ENCODE data around the gene ALG3. TPM values are rescaled to one million over a fixed set of nuclear protein-coding genes. Genes with fewer than 3 reads are reported as not detected.

Gene ALG3
- total RNA-seq, 4 donors from 2014 or later: 45.8 to 63.9 (median 54.6) TPM

DNA sequence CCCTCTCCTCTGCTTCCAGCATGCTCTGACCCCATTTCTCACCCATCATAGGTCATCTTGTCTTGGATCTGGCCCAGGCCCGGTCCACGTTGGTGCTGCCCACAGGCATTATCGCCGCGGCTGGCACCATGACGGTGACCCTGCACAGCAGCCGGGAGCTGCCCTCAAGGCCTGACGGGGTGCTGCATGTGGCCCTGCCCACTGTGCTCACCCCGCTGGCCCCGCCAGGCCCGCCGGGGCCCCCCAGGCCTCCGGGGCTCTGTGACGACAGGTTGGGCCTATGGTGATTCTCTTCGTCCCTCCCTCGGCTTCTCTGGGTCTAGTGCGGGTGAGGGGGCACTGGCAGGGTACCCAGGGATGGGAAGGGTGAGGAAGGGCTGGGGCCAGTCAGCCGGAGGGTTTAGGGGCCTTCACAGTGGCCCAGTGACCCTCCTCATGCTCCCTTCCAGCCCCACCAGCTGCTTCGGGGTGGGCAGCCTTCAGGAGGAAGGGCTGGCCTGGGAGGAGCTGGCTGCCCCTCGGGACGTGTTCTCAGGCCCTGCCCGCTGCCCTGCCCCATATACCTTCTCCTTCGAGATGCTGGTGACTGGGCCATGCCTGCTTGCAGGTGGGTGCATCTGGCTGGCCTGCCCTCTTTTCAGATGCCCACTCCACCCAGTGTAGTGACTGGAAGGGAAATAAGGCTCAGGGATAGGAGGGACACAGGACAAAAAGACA, 15.5 kb downstream of the ALG3 start:
- Histone ChIP-seq H3K4me3 (no peak overlapping the region), H3K4me1 (peaks cover 9 to 36% (median 21%) of the 10 kb centered on the region in 3 donors), H3K36me3 (no peaks in the 10 kb centered on the region), H3K9me3 (no peaks in the 10 kb centered on the region), H3K27ac (no peak overlapping the region), H3K27me3 (peaks cover 12 to 87% (median 13%) of the 10 kb centered on the region in 4 donors)
- intact Hi-C loops (cut with DNase I): no loop called here
- TF ChIP-seq POLR2A (IDR thresholded peaks at IDR 0.05) (no peak), CTCF (IDR thresholded peaks at IDR 0.05) (no peak)
- WGBS, 2 donors: 68 to 75% methylated on average over 2 to 6 of the region's 23 CpGs
- DNase-seq: no peak

GRCh38 chr3:184231671-184232070, 17.1 kb downstream of the ALG3 start:
- DNase-seq: no peak
- intact Hi-C loops (cut with DNase I): no loop called here
- Histone ChIP-seq H3K9me3 (no peaks in the 10 kb centered on the region), H3K4me1 (peaks cover 9 to 36% (median 21%) of the 10 kb centered on the region in 3 donors), H3K27ac (no peak overlapping the region), H3K4me3 (no peak overlapping the region), H3K27me3 (peaks cover 12 to 95% (median 13%) of the 10 kb centered on the region in 4 donors), H3K36me3 (no peaks in the 10 kb centered on the region)
- WGBS, 2 donors: 17 to 19% methylated on average over 1 to 3 of the region's 3 CpGs
- no peak for TF ChIP-seq POLR2A (IDR thresholded peaks at IDR 0.05)
- TF ChIP-seq CTCF (IDR thresholded peaks at IDR 0.05): no peak

DNA sequence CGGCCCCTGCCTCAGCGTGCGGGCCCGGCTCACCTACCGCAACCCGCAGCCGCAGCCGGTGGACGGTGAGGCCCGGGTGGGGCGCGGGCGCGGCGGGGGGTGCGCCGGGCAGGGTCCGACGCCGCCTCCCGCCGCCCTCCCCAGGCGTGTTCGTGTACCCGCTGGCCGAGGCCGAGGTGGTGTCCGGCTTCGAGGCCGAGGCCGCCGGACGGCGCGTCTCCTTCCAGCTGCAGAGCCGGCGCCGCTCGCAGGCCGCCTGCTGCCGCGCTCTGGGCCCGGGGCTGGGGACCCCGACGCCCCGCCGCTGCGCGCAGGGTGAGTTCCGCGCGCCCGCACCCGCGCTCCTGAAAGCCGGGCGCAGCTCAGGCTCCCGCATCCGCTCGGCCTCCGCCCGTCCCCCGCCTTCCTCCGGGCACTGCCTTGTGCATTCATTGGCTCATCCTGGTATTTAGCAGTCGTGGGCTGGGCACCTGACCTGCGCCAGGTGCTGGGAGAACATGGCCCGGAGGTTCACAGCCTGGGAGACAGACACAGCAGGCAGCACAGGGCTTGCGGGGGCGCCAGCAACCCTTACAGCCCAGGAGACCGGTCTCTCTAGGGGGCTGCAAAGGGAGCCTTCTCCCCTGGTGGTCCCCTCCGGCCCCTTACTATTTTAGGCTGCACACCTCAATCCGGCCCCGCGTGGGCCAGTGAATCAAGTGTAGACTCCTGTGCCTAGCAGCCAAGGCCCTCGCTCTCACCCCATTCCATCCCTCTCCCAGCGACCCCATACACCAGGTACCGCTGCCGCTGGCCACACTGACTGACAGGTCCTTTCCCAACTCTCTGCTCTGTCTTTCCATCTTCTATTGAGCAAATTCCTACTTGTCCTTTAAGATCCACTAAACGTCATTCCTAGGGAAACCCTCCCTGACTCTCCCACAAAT, 17.9 kb downstream of the ALG3 start:
- intact Hi-C loops (cut with DNase I): no loop called here
- Histone ChIP-seq H3K9me3 (no peaks in the 10 kb centered on the region), H3K27me3 (peaks cover 12 to 94% (median 13%) of the 10 kb centered on the region in 4 donors), H3K4me3 (peak overlapping the region; percentile 27 to 67 (median 46)), H3K4me1 (peaks cover 9 to 36% (median 21%) of the 10 kb centered on the region in 3 donors), H3K36me3 (no peaks in the 10 kb centered on the region), H3K27ac (no peak overlapping the region)
- 18 to 29% methylated on average over 9 of the region's 79 CpGs for WGBS, 2 donors
- TF ChIP-seq CTCF (IDR thresholded peaks at IDR 0.05) (no peak), POLR2A (IDR thresholded peaks at IDR 0.05) (no peak)
- no peak for DNase-seq

DNA sequence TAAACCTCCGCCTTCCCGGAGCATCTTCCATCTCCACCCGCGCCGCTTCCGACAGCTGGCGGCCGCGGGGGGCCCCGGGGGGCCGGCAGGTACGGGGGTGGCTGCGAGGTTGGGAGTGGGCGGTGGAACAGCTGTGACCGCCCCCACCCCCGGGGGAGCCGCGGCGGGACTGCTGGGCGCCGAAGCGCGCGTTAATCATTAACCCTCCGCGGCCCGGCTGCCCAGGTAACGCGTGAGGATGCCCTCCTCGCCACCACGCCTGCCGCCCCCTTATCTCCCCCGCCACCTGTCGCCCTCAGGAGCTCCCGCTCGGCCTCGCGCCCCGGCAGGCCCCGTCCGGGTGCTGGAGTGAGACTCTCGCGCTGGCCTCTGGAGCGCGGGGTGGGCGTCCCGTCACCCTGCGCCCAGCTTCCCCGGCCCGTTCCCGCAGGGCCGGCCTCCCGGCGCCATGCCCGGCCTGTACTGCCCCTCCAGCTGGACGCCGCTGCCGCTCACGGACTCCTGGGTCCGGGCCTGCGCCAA, 18.6 kb downstream of the ALG3 start:
- Histone ChIP-seq H3K9me3 (no peaks in the 10 kb centered on the region), H3K4me1 (peaks cover 9 to 36% (median 21%) of the 10 kb centered on the region in 3 donors), H3K4me3 (peak overlapping the region; percentile 27 to 67 (median 46)), H3K27me3 (peaks cover 12 to 99% (median 13%) of the 10 kb centered on the region in 4 donors), H3K27ac (no peak overlapping the region), H3K36me3 (no peaks in the 10 kb centered on the region)
- intact Hi-C loops (cut with DNase I): no loop called here
- WGBS, 2 donors: no CpG with 5 or more reads among the region's 61 CpGs
- no peak for DNase-seq
- no peak for TF ChIP-seq POLR2A (IDR thresholded peaks at IDR 0.05)

DNA sequence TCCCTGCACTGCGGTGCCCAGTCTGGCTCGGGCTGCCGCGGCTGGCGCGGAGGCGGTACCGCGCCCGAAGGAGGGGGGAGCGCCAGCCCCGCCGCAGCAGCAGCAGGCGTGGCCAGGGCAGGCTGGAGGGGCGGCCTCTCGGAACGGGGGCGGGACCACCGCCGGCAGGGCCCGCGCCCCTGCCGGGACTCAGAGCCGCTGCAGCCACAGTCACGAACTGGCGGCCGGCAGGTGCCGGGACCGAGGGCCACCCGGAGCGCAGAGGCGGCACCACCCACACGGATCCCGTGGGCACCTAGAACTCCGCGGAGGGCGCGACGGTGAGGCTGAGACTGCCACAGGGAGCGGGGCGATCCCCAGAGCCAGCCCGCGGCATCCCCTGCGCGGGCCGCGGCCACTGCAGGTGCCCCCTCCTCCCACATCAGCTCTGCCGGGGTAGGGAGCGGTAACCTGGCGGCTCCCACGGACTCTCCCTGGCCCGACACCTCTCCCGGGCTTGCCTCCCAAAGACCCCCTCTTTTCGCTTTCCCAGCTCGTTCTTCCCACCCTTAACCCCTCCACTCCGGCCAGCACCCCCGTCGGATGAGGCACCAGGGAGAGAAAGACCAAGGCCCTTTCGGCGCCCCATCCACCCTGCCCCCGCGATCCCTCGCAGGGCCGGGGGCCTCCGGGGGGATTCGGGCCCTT, 19.2 kb downstream of the ALG3 start, which contains the start of gene VWA5B2:
Gene VWA5B2, plus strand, starts transcription at position 192 of the 687 bp plus-strand sequence. CDS start 944 bp downstream, outside the sequence.
- Histone ChIP-seq H3K27me3 (peaks cover 12 to 98% (median 13%) of the 10 kb centered on the region in 4 donors), H3K36me3 (no peaks in the 10 kb centered on the region), H3K4me3 (peak within 1 kb of the TSS; percentile 27 to 67 (median 46)), H3K27ac (no peak within 1 kb of the TSS), H3K4me1 (peaks cover 9 to 35% (median 21%) of the 10 kb centered on the region in 3 donors), H3K9me3 (no peaks in the 10 kb centered on the region)
- TF ChIP-seq CTCF (IDR thresholded peaks at IDR 0.05) (peak in 4 of 6 experiments; percentile 23 to 44 (median 28)), POLR2A (IDR thresholded peaks at IDR 0.05) (no peak)
- DNase-seq: no peak
- 3% methylated on average over 9 of the region's 66 CpGs; no CpG with 5 or more reads in 1 of the 2 donors for WGBS, 2 donors
- intact Hi-C loops (cut with DNase I): no loop called here

All from esophagus squamous epithelium (tissue), 5 donors.